H9 (cell line): ENCODE measurements around the gene CACTIN. TPM values are rescaled to one million over a fixed set of nuclear protein-coding genes. Genes with fewer than 3 reads are reported as not detected.

Experiments
- DNase-seq: peaks from one replicate; pipeline ENCODE4 v3.0.0-alpha.2; 2017
- H2AFZ ChIP-seq: one replicate; pipeline ENCODE4 v1.6.1; 2013; ENCODE audit warnings: mild to moderate bottlenecking, low read length, control low read depth, moderate library complexity
- H2AK5ac ChIP-seq: 2 replicates; pipeline ENCODE4 v1.6.1; 2013; ENCODE audit warnings: low read length, control low read depth, mixed read lengths; ENCODE audit not compliant: insufficient read length
- H2BK120ac ChIP-seq: one replicate; pipeline ENCODE4 v1.6.1; 2013; ENCODE audit warnings: low read depth, mild to moderate bottlenecking, low read length, control low read depth, inconsistent platforms; ENCODE audit not compliant: poor library complexity, severe bottlenecking
- H2BK12ac ChIP-seq: 2 replicates; pipeline ENCODE4 v1.6.1; 2013; ENCODE audit warnings: low read length, control low read depth, mixed read lengths, low read depth; ENCODE audit not compliant: insufficient read length
- H2BK15ac ChIP-seq: 2 replicates; pipeline ENCODE4 v1.6.1; 2013; ENCODE audit warnings: low read depth, low read length, control low read depth
- H2BK20ac ChIP-seq: one replicate; pipeline ENCODE4 v1.6.1; 2013; ENCODE audit warnings: low read depth, mild to moderate bottlenecking, low read length, control low read depth, inconsistent platforms; ENCODE audit not compliant: poor library complexity, severe bottlenecking
- H2BK5ac ChIP-seq: 2 replicates; pipeline ENCODE4 v1.6.1; 2013; ENCODE audit warnings: low read length, control low read depth, mixed read lengths; ENCODE audit not compliant: insufficient read length
- H3K14ac ChIP-seq: 2 replicates; pipeline ENCODE4 v1.6.1; 2013; ENCODE audit warnings: low read length, control low read depth; ENCODE audit not compliant: insufficient read depth
- H3K18ac ChIP-seq: 2 replicates; pipeline ENCODE4 v1.6.1; 2013; ENCODE audit warnings: low read depth, mild to moderate bottlenecking, mixed read lengths, low read length, control low read depth; ENCODE audit not compliant: insufficient read length
- H3K23ac ChIP-seq: 2 replicates; pipeline ENCODE4 v1.6.1; 2013; ENCODE audit warnings: low read length, control low read depth, mixed read lengths, low read depth; ENCODE audit not compliant: insufficient read length
- H3K23me2 ChIP-seq: 2 replicates; pipeline ENCODE4 v1.6.1; 2013; ENCODE audit warnings: low read depth, mild to moderate bottlenecking, mixed read lengths, low read length, control low read depth; ENCODE audit not compliant: insufficient read length, poor library complexity, severe bottlenecking
- H3K27ac ChIP-seq: 2 replicates; pipeline ENCODE4 v1.5.1; 2013; ENCODE audit warnings: low read length, control low read depth, mixed read lengths, low read depth; ENCODE audit not compliant: insufficient read length
- H3K27me3 ChIP-seq: 2 replicates; pipeline ENCODE4 v1.6.1; 2013; ENCODE audit warnings: low read length, control low read depth, inconsistent platforms; ENCODE audit not compliant: insufficient read depth
- H3K4ac ChIP-seq: 2 replicates; pipeline ENCODE4 v1.6.1; 2013; ENCODE audit warnings: low read depth, mild to moderate bottlenecking, control low read depth, inconsistent platforms, low read length, moderate library complexity
- H3K4me1 ChIP-seq: 2 replicates; pipeline ENCODE4 v1.6.1; 2013; ENCODE audit warnings: low read length, control low read depth, inconsistent platforms; ENCODE audit not compliant: insufficient read depth
- H3K4me2 ChIP-seq: 2 replicates; pipeline ENCODE4 v1.6.1; 2013; ENCODE audit warnings: low read length, control low read depth, mixed read lengths; ENCODE audit not compliant: insufficient read length, insufficient read depth
- H3K56ac ChIP-seq: 2 replicates; pipeline ENCODE4 v1.6.1; 2013; ENCODE audit warnings: low read depth, mild to moderate bottlenecking, mixed read lengths, low read length, control low read depth; ENCODE audit not compliant: insufficient read length
- H3K79me1 ChIP-seq: 2 replicates; pipeline ENCODE4 v1.6.1; 2013; ENCODE audit warnings: low read depth, mild to moderate bottlenecking, moderate library complexity, low read length, control low read depth, inconsistent platforms; ENCODE audit not compliant: insufficient read depth, poor library complexity, severe bottlenecking
- H3K79me2 ChIP-seq: 2 replicates; pipeline ENCODE4 v1.6.1; 2013; ENCODE audit warnings: low read length, control low read depth, inconsistent platforms; ENCODE audit not compliant: insufficient read depth
- H3K9ac ChIP-seq: 2 replicates; pipeline ENCODE4 v1.6.1; 2013; ENCODE audit warnings: low read length, control low read depth, mixed read lengths; ENCODE audit not compliant: insufficient read length; ENCODE audit errors: extremely low read depth
- H3K9me3 ChIP-seq: one replicate; pipeline ENCODE4 v1.6.1; 2013; ENCODE audit warnings: low read depth, low read length, inconsistent platforms; ENCODE audit not compliant: control insufficient read depth
- H3T11ph ChIP-seq: one replicate; pipeline ENCODE4 v1.6.1; 2013; ENCODE audit warnings: mild to moderate bottlenecking, low read length, control low read depth, inconsistent platforms
- H4K20me1 ChIP-seq: one replicate; pipeline ENCODE4 v1.6.1; 2013; ENCODE audit not compliant: control insufficient read depth, insufficient read length, insufficient read depth
- H4K5ac ChIP-seq: 2 replicates; pipeline ENCODE4 v1.6.1; 2013; ENCODE audit warnings: low read depth, mild to moderate bottlenecking, mixed read lengths, low read length, control low read depth; ENCODE audit not compliant: insufficient read length
- H4K8ac ChIP-seq: replicated peaks from 2 replicates; pipeline ENCODE4 v1.6.1; 2013; ENCODE audit warnings: low read length, control low read depth, mixed read lengths, low read depth; ENCODE audit not compliant: insufficient read length
- H4K91ac ChIP-seq: 2 replicates; pipeline ENCODE4 v1.6.1; 2013; ENCODE audit warnings: low read depth, mild to moderate bottlenecking, moderate library complexity, mixed read lengths, low read length, control low read depth; ENCODE audit not compliant: insufficient read length
- H3K27ac Mint-ChIP-seq, 3 experiments: 2 replicates in 2 of 3; 3 replicates in 1 of 3; pipeline ENCODE4 v1.8.0; 2020 to 2021; ENCODE audit warnings: mixed read lengths in 3 of 3, mild to moderate bottlenecking in 1 of 3, moderate library complexity in 1 of 3
- H3K27me3 Mint-ChIP-seq: 2 replicates; pipeline ENCODE4 v1.8.0; 2021; ENCODE audit warnings: low read depth, mild to moderate bottlenecking, moderate library complexity, mixed read lengths
- H3K36me3 Mint-ChIP-seq, 3 experiments: 2 replicates in 2 of 3; 3 replicates in 1 of 3; pipeline ENCODE4 v1.8.0; 2020 to 2021; ENCODE audit warnings: low read depth in 3 of 3, mixed read lengths in 3 of 3; ENCODE audit not compliant: insufficient read depth in 1 of 3
- H3K4me1 Mint-ChIP-seq, 2 experiments: 2 replicates each; pipeline ENCODE4 v1.8.0; 2020; ENCODE audit warnings: mixed read lengths in 2 of 2
- H3K4me3 Mint-ChIP-seq, 2 experiments: 2 replicates in 1 of 2; 3 replicates in 1 of 2; pipeline ENCODE4 v1.8.0; 2020 to 2021; ENCODE audit warnings: mild to moderate bottlenecking in 2 of 2, mixed read lengths in 2 of 2, moderate library complexity in 1 of 2
- H3K9me3 Mint-ChIP-seq, 2 experiments: 2 replicates in 1 of 2; 3 replicates in 1 of 2; pipeline ENCODE4 v1.8.0; 2020; ENCODE audit warnings: mild to moderate bottlenecking in 2 of 2, mixed read lengths in 2 of 2, moderate library complexity in 1 of 2
- WGBS: extraction: QIAGEN DNeasy Blood & Tissue Kit; methylation state at CpG from one replicate; pipeline ENCODE4 v1.1.7; 2013; ENCODE audit warnings: missing lambda C conversion rate, low lambda C conversion rate, mixed read lengths; ENCODE audit not compliant: insufficient read length; ENCODE audit errors: extremely low coverage; 5-methylcytosine and 5-hydroxymethylcytosine counted together
- total RNA-seq: library from RNA; stranded (reverse); gene quantifications from 2 replicates; pipeline ENCODE4 v1.2.1, GENCODE V29; 2021
- TF ChIP-seq, protein P1 (sequence below): fragments of 200-600 bp; sonication (generic); conservative IDR thresholded peaks from 3 replicates; pipeline ENCODE4 v1.8.0; 2021; ENCODE audit warnings: antibody characterized with exemption, mild to moderate bottlenecking

The CACTIN gene
- total RNA-seq, 1 experiment from 2014 or later, result 37.3 TPM

GRCh38 chr19:3589439-3589838 lies 37.2 kb downstream of the CACTIN start:
- no CpG with 5 or more reads among the region's 11 CpGs for WGBS
- H3K27ac ChIP-seq, result no peak overlapping the region
- H4K20me1 ChIP-seq, result no peaks in the 10 kb centered on the region
- no peak overlapping the region for H2BK12ac ChIP-seq
- H2BK15ac ChIP-seq, result no peak overlapping the region
- Mint-ChIP-seq H3K36me3 (no peaks in the 10 kb centered on the region; a peak in 1 of 7 replicates), H3K4me1 (no peaks in the 10 kb centered on the region), H3K27me3 (peaks cover 74% of the 10 kb centered on the region), H3K4me3 (no peak overlapping the region), H3K27ac (no peak overlapping the region), H3K9me3 (peaks cover 13 to 17% of the 10 kb centered on the region in 2 experiments)
- H3K27me3 ChIP-seq, result peaks cover 4% of the 10 kb centered on the region; the same call in 1 of the 2 replicates
- H3K79me2 ChIP-seq, result no peaks in the 10 kb centered on the region
- H2BK120ac ChIP-seq, result no peak overlapping the region
- H3K4me2 ChIP-seq, result no peak overlapping the region
- H3K4me1 ChIP-seq, result no peaks in the 10 kb centered on the region; the same call in 1 of the 2 replicates
- no peaks in the 10 kb centered on the region for H3K9me3 ChIP-seq
- no peak overlapping the region for H4K8ac ChIP-seq
- no peak overlapping the region for H2AFZ ChIP-seq
- H3K23ac ChIP-seq, result no peak overlapping the region
- no peak overlapping the region for H3K4ac ChIP-seq
- H2BK5ac ChIP-seq, result no peak overlapping the region
- no peak overlapping the region for H3K56ac ChIP-seq
- H3T11ph ChIP-seq, result no peak overlapping the region
- no peaks in the 10 kb centered on the region for H3K79me1 ChIP-seq
- no peak overlapping the region for H2BK20ac ChIP-seq
- no peak overlapping the region for H4K5ac ChIP-seq
- H3K18ac ChIP-seq, result no peak overlapping the region
- H3K9ac ChIP-seq, result no peak overlapping the region
- no peak overlapping the region for H2AK5ac ChIP-seq
- TF ChIP-seq, protein P1, sequence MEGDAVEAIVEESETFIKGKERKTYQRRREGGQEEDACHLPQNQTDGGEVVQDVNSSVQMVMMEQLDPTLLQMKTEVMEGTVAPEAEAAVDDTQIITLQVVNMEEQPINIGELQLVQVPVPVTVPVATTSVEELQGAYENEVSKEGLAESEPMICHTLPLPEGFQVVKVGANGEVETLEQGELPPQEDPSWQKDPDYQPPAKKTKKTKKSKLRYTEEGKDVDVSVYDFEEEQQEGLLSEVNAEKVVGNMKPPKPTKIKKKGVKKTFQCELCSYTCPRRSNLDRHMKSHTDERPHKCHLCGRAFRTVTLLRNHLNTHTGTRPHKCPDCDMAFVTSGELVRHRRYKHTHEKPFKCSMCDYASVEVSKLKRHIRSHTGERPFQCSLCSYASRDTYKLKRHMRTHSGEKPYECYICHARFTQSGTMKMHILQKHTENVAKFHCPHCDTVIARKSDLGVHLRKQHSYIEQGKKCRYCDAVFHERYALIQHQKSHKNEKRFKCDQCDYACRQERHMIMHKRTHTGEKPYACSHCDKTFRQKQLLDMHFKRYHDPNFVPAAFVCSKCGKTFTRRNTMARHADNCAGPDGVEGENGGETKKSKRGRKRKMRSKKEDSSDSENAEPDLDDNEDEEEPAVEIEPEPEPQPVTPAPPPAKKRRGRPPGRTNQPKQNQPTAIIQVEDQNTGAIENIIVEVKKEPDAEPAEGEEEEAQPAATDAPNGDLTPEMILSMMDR, result no peak
- peaks cover 3% of the 10 kb centered on the region for H3K23me2 ChIP-seq
- no peak overlapping the region for H3K14ac ChIP-seq
- H4K91ac ChIP-seq, result no peak overlapping the region
- no peak for DNase-seq
